GM19324 (cell line): ENCODE measurements around the gene CDC42EP4.

Experiments
- ATAC-seq: cut with Tn5 transposase; IDR thresholded peaks from one replicate; pipeline ENCODE4 v1.9.1; 2021; ENCODE audit warnings: mild to moderate bottlenecking, moderate library complexity; ENCODE audit not compliant: unreplicated experiment, low FRiP score

The CDC42EP4 gene

GRCh38 chr17:73261952-73262675, 49.7 kb downstream of the CDC42EP4 start:
- no peak for ATAC-seq

- ATAC-seq: no peak
These were observed 50.2 kb downstream of the CDC42EP4 start, which contains the start of gene CPSF4L for GRCh38 chr17:73261617-73261951. CPSF4L (minus strand) TSS chr17:73261880; CDS start chr17:73261818, 62 bp downstream.

- no peak for ATAC-seq
These were observed 54.3 kb downstream of the CDC42EP4 start for GRCh38 chr17:73257516-73257915.

- no peak for ATAC-seq
These were observed 55.6 kb downstream of the CDC42EP4 start for GRCh38 chr17:73256220-73256619.

DNA sequence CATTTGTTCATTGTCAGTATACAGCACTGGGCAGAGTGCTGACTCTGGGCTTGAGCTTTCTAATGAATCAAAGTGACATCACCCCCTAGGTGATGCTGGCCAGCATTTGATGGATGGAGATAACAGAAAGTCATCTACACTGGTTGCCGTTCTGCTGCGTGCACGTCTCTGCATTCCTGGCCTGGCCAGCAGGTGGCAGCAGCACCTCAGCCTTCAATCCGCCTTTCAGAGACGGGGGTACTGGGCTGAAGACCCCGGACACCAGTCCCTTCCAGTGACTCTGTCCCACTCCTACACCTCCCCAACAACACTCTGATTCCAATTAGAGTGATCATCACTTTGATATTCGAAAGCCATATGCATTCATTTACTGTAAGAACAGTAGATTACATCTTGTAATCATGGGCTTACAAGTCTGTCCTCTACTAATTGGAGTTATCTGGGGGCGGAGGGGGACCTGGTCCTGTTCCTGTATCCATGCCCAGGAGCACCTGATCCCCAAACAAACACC, 56.1 kb downstream of the CDC42EP4 start:
- ATAC-seq: no peak

DNA sequence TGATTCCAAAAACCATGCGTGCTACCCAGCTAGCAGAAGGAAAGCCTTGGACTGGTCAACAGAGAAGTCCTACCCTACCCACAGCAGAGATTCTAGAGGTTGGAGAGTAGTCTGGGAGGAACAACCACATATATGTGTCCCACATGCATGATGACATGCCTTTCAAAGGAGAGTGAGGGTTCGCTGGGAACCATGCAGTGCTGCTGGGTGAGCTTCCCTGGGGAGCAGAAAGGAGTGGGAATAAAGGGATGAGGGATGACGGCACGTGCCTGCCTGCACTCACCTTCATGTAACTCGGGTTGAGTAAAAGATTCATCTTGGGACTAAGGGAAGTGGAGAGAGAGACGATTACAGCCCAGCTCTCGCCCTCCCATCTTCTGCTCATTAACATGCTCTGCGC, 59.9 kb downstream of the CDC42EP4 start:
- no peak for ATAC-seq

- no peak for ATAC-seq
These were observed 60.8 kb downstream of the CDC42EP4 start for GRCh38 chr17:73250851-73251640.

- ATAC-seq: no peak
These were observed 62.1 kb downstream of the CDC42EP4 start for GRCh38 chr17:73249700-73250099.

DNA sequence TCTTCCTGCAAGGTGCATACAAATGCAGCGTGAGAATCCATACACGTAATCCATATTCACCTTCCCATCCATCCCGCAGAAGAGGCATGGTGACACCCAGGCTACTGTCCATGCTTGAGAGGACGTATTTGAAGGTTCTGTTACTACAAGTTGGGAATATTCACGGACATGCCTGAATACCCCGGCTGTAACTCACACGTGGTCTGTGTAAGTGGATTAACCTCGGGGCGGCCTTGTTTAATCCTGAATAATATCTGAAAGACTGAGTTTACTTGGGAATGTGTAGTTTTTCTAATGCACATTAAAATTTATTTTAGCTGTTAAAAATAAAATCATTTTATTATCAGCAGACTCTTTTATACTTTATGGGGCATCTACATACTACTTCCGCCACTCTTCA, 63.3 kb downstream of the CDC42EP4 start:
- ATAC-seq: no peak

DNA sequence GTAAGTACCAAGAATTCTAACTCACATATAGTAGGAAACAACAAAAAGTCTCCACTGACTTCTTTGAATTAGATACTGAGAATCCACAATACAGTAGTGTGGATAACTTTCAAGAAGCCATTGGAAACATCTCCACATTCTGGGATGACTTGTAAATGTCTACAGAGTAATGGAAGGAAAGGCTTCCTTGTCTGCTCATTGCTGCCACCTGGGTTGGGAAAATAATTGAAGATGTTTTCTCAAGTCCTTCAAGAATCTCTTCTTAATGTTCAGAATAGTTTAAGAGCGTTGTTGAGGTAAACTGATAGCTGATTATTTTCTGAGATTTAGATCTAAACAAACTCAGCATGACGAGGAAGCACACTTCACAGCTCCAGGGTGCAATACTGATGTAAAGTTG, 64.1 kb downstream of the CDC42EP4 start:
- ATAC-seq: no peak

GRCh38 chr17:73240561-73240960, 71.2 kb downstream of the CDC42EP4 start:
- ATAC-seq: no peak

DNA sequence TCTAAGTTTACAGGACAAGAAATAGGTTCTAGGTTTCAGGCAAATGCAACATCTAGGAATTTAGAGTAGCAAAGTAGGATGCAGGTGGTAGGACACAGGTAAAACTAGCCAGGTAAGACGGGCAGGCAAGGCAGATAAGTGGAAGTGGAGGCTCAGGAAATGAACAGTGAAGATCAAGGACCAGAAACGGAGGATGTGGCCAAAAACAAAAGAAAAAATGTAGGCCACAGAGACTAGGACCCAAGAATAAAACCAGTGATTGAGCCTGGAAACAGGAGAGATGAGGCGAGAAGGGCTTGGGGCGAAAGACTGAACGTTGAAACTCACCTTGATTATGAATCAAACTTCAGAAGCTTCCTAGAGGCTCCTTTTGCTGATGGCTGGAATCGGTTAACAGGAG, 74.1 kb downstream of the CDC42EP4 start:
- ATAC-seq: no peak

DNA sequence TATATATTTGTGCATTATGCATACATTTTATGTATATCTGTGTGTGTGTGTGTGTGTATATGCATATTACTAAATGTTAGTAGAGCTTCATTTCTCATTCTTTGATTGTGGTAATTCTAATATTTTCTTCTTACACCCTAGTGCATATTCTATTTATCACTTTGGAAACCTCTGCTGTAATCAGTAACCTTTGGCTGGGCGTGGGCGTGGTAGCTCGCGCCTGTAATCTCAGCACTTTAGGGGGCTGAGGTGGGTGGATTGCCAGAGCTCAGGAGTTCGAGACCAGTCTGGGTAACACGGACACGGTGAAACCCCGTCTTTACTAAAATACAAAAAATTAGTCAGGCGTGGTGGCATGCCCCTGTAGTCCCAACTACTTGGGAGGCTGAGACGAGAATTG, 77.1 kb downstream of the CDC42EP4 start:
- no peak for ATAC-seq
